ENCODE data around the gene BNIP5. TPM values are rescaled to one million over a fixed set of nuclear protein-coding genes. Genes with fewer than 3 reads are reported as not detected.

Gene BNIP5
- total RNA-seq, 1 donor = not detected

DNA sequence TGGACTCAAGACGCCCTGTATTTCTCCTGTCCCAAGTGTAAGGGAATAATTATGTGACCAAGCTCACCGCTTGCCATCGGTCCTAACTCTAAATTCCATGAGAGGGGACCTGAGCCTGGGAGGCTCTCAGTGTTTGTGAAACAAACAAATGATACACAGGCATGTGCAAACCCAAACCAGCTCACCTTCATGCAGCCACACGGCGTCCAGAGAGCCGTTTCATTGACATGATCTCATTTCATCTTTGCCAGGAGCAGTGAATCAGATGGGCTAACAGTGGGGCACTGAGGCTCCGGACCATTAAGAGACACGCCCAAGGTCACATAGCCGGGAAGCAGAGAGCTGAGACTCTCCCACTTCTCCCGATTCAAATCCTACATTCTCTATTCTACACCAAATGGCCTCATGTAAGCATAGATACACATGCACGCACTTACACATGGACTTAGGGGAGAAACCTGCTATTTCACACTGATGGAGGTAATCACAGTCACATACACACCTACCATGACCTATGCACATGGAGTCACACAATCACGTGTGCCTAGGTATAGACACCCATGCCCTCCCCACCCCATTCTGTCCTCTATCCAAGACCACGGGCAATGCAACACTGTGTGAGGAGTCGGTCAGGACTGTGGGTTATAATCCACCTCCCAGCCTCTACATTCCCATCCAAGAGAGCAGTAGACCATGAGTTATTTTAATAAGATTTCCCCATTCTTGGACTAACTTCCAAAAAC, 1.1 kb downstream of the BNIP5 start:
- DNase-seq (ENCODE audit: low read depth) = no peak
- TF ChIP-seq, protein P1, sequence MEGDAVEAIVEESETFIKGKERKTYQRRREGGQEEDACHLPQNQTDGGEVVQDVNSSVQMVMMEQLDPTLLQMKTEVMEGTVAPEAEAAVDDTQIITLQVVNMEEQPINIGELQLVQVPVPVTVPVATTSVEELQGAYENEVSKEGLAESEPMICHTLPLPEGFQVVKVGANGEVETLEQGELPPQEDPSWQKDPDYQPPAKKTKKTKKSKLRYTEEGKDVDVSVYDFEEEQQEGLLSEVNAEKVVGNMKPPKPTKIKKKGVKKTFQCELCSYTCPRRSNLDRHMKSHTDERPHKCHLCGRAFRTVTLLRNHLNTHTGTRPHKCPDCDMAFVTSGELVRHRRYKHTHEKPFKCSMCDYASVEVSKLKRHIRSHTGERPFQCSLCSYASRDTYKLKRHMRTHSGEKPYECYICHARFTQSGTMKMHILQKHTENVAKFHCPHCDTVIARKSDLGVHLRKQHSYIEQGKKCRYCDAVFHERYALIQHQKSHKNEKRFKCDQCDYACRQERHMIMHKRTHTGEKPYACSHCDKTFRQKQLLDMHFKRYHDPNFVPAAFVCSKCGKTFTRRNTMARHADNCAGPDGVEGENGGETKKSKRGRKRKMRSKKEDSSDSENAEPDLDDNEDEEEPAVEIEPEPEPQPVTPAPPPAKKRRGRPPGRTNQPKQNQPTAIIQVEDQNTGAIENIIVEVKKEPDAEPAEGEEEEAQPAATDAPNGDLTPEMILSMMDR (IDR thresholded peaks at IDR 0.05; ENCODE audit: insufficient read depth, low read depth, low read length) = no peak
- H3K4me3 ChIP-seq (ENCODE audit: low read depth, low read length) = no peak overlapping the region

DNA sequence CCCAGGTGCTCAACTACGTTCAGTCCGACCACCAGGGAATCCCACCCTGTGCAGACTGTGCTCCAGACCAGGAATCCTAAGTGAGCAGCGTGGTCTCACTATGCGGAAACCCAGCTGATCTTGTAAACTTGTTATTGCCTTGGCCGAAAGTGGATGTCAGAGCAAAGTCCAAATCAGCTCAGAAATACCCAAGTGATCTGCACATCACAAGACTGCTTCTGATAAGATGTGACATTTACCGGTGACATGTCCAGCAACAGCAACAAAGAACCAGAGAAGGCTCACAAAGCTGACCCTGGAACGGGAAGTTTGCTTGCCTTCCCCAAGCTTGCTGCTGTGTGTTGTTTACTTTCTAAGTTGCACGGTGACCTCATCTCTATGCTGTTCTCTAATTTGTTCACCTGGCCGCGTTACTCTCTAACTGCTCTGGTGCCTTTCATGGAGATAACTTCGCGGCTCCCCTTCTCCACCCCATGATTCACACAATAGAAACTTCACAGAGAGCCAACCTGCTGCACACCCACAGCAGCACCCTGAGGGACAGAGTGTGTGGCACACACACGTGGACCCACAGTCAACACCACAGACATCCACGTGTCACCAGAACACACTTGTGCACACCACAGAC, 1.7 kb downstream of the BNIP5 start:
- no peak for DNase-seq (ENCODE audit: low read depth)
- TF ChIP-seq, protein P1 (IDR thresholded peaks at IDR 0.05; ENCODE audit: insufficient read depth, low read depth, low read length) = no peak
- H3K4me3 ChIP-seq (ENCODE audit: low read depth, low read length) = no peak overlapping the region

DNA sequence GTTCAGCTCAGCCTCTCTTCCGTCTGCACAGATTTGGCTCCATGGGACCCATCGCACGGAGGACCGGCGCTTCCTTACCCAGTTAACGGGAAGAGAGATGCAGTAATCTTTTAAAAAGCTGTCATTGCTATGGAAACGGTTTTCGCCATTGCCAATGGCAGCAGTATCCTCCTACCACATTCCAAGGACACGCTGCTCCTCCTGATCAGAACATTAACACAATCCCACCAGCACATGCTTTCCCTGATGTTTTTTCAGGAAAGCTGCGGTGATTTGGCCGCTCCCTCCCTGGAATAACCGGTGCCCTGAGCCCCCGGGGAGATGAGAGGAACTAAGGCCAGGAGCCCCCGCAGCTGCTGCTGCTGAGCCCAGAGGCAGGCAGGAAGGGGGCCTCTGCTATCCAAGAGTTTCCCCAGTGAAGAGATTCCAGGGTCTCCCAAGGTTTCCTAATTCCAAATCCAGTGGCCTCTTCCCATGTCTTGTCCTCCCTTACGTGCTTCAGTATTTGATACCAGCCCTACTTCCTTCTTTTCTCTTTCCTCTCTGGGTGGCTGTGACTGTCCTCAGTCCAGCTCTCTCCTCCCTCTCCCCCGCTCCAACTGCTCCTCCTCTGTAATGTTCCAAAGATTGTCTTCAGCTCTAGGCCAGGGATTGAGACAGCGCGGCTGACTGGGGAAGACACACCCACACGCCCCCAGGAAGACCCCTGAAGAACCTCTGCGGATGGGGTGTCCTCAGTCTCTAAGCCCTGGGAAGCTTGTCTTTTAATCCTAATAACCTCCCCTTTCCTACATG, 2.6 kb downstream of the BNIP5 start:
- DNase-seq (ENCODE audit: low read depth) = no peak
- TF ChIP-seq, protein P1 (IDR thresholded peaks at IDR 0.05; ENCODE audit: insufficient read depth, low read depth, low read length) = no peak
- no peak overlapping the region for H3K4me3 ChIP-seq (ENCODE audit: low read depth, low read length)

DNA sequence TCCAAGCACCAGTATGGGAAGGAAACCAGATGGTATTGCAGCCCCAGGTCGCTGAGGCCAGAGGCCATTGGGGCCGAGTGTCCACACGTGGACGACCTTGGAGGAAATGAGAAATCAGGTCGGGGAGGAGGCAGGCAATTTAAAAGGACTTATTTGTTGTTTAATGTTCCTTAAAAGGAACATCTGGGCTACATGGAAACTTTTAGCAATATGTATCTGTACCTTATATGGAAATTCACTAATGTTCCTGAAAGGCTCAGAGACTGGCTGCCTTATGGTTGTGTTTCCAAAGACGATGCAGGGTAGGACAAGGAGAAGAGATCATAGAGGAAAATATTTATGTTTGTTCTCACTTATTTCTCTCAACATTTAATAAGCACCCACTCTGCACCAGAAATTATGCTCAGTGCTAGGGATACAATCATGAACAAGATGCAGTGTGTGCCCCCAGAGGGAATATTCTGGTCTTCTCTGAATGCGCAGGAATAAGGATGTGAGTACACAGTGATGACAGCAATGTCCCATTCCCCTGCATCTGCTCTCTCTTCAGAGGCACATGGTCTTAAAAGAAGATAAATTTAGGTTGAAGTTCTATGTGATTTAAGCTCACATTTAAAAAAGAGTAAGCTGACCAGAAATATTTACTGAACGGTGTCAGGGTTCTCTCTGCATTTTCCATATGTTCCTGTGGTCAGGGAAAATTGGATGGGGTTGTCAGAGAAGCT, 3.4 kb downstream of the BNIP5 start:
- no peak overlapping the region for H3K4me3 ChIP-seq (ENCODE audit: low read depth, low read length)
- TF ChIP-seq, protein P1 (IDR thresholded peaks at IDR 0.05; ENCODE audit: insufficient read depth, low read depth, low read length) = no peak
- no peak for DNase-seq (ENCODE audit: low read depth)

DNA sequence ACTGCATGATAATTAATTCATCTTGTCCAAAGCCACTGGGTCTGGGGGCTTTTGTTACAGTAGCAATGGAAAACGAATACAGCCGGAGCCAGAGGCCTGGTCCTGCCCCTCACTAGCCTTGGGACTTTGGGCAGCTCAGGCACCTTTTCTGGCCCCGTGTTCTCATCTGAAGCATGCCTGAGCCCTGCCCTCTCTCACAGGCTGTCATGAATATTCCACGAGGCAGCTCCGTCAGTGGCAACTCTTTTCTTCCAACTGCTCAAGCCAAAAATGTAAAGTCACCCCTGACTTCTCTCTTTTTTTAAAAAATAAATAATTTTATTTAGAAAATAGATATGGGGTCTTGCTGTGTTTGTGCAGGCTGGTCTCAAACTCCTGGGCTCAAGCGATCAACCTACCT, 5.3 kb downstream of the BNIP5 start:
- TF ChIP-seq, protein P1 (IDR thresholded peaks at IDR 0.05; ENCODE audit: insufficient read depth, low read depth, low read length) = no peak
- no peak for DNase-seq (ENCODE audit: low read depth)
- H3K4me3 ChIP-seq (ENCODE audit: low read depth, low read length) = no peak overlapping the region

DNA sequence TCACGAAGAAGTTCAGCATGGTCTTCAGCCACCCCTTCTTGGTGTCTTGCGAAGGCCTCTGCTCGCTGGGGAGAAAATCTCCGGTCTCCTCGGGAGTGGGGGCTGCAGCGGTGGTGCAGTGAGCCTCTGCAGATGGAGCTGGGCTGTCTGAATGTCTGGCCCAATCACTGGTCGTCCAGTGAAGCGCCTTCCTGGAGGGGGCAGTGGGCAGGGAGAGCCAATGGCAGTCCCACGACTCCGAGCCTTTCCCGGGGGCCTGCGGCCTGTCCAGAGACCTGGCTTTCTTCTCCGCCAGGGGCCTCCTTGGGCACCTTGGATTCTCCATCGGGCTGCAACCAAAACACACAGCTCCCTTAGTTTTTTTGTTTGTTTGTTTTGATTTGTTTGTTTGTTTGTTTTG, 6.3 kb downstream of the BNIP5 start:
- no peak overlapping the region for H3K4me3 ChIP-seq (ENCODE audit: low read depth, low read length)
- DNase-seq (ENCODE audit: low read depth) = no peak
- TF ChIP-seq, protein P1 (IDR thresholded peaks at IDR 0.05; ENCODE audit: insufficient read depth, low read depth, low read length) = no peak
